NCI-H2196 (cell line): ENCODE measurements around the gene RABGAP1L.
"Not testable (repeated sequence)": the region's sequence is repeated elsewhere in the genome, so short reads cannot be mapped to it uniquely, and the experiment has no call there.

ENCODE experiments used
- DNase-seq: peaks from one replicate; lab custom pipeline; 2025; ENCODE audit not compliant: unreplicated experiment; lab: John Stamatoyannopoulos, UW

Gene RABGAP1L

GRCh38 chr1:174556392-174556791 is 397.1 kb downstream of the RABGAP1L start:
- DNase-seq, result no peak

GRCh38 chr1:174568551-174568950 is 409.2 kb downstream of the RABGAP1L start:
- no peak for DNase-seq

GRCh38 chr1:174569240-174569639 is 409.9 kb downstream of the RABGAP1L start:
- no peak for DNase-seq

- DNase-seq, result no peak
Measured at GRCh38 chr1:174572771-174573170, 413.5 kb downstream of the RABGAP1L start.

- DNase-seq, result not testable (repeated sequence)
Measured at GRCh38 chr1:174576120-174576519, 416.8 kb downstream of the RABGAP1L start.

- DNase-seq, result no peak
Measured at GRCh38 chr1:174577681-174578080, 418.4 kb downstream of the RABGAP1L start.

GRCh38 chr1:174580801-174581200 is 421.5 kb downstream of the RABGAP1L start:
- no peak for DNase-seq

GRCh38 chr1:174583316-174583715 is 424.0 kb downstream of the RABGAP1L start:
- no peak for DNase-seq

- no peak for DNase-seq
Measured at GRCh38 chr1:174584071-174584470, 424.8 kb downstream of the RABGAP1L start.

GRCh38 chr1:174588618-174589017 is 429.3 kb downstream of the RABGAP1L start:
- not testable (repeated sequence) for DNase-seq

- DNase-seq, result no peak
Measured at GRCh38 chr1:174605198-174605597, 445.9 kb downstream of the RABGAP1L start.

GRCh38 chr1:174606471-174606870 is 447.2 kb downstream of the RABGAP1L start:
- no peak for DNase-seq

- not testable (repeated sequence) for DNase-seq
Measured at GRCh38 chr1:174617905-174618304, 458.6 kb downstream of the RABGAP1L start.

GRCh38 chr1:174623324-174624035 is 464.2 kb downstream of the RABGAP1L start:
- DNase-seq, result no peak

- no peak for DNase-seq
Measured at GRCh38 chr1:174626031-174627025, 467.0 kb downstream of the RABGAP1L start.

- no peak for DNase-seq
Measured at GRCh38 chr1:174637487-174637886, 478.2 kb downstream of the RABGAP1L start.

- DNase-seq, result no peak
Measured at GRCh38 chr1:174639461-174639860, 480.1 kb downstream of the RABGAP1L start.

- DNase-seq, result no peak
Measured at GRCh38 chr1:174640783-174641182, 481.5 kb downstream of the RABGAP1L start.

GRCh38 chr1:174642393-174642792 is 483.1 kb downstream of the RABGAP1L start:
- no peak for DNase-seq

GRCh38 chr1:174643206-174643605 is 483.9 kb downstream of the RABGAP1L start:
- no peak for DNase-seq

GRCh38 chr1:174649572-174649971 is 490.3 kb downstream of the RABGAP1L start:
- not testable (repeated sequence) for DNase-seq
